Psoas muscle (tissue), 8 donors: ENCODE data around the gene FAM20A. TPM values are rescaled to one million over a fixed set of nuclear protein-coding genes. Genes with fewer than 3 reads are reported as not detected.

Source experiments
- ATAC-seq, 4 donors: fragments of 200-7000 bp; cut with Tn5 transposase; one replicate each; pipeline ENCODE4 v1.9.1; 2020; ENCODE audit warnings: moderate library complexity in 3 of 4, mild to moderate bottlenecking in 2 of 4
- DNase-seq, 2 donors: peaks; one replicate each; pipeline ENCODE4 v3.0.0-alpha.2; 2020
- H3K27ac ChIP-seq: fragments of 200-600 bp; one replicate; pipeline ENCODE4 v1.8.0; 2022
- H3K27me3 ChIP-seq, 3 donors: fragments of 200-600 bp in 1 of 3; one replicate each; pipeline versions ENCODE4 v1.6.1 to v1.8.0; 2013 to 2022; ENCODE audit warnings: low read length in 2 of 3, mild to moderate bottlenecking in 2 of 3, moderate library complexity in 1 of 3; ENCODE audit not compliant: insufficient read depth in 3 of 3
- H3K36me3 ChIP-seq, 2 donors: fragments of 200-600 bp in 1 of 2; one replicate each; pipeline versions ENCODE4 v1.6.1 to v1.8.0; 2013 to 2022; ENCODE audit warnings: low read depth in 1 of 2, mild to moderate bottlenecking in 1 of 2, moderate library complexity in 1 of 2; ENCODE audit not compliant: insufficient read depth in 1 of 2
- H3K4me1 ChIP-seq: fragments of 200-600 bp; one replicate; pipeline ENCODE4 v1.8.0; 2022
- H3K4me3 ChIP-seq: fragments of 200-600 bp; one replicate; pipeline ENCODE4 v1.8.0; 2022; ENCODE audit warnings: mild to moderate bottlenecking
- H3K9me3 ChIP-seq: fragments of 200-600 bp; one replicate; pipeline ENCODE4 v1.8.0; 2022
- CTCF ChIP-seq: fragments of 200-600 bp; IDR thresholded peaks from one replicate; pipeline ENCODE4 v1.8.0; 2022; ENCODE audit warnings: antibody characterized with exemption
- WGBS, 3 donors: extraction: QIAGEN DNeasy Blood & Tissue Kit; methylation state at CpG; one replicate each; pipeline versions ENCODE4 v1.1.6 to v1.1.7; 2013; 5-methylcytosine and 5-hydroxymethylcytosine counted together
- intact Hi-C, 2 donors: fragments of 100-400 bp; cut with DNase I; formaldehyde crosslinking; loops; one replicate each; pipeline versions ENCODE4 v1.11.0 to v1.14.2; 2022
- polyA plus RNA-seq, 3 donors: library from polyadenylated mRNA; stranded (reverse); fragments of 200-250 nt; gene quantifications; one replicate each; pipeline ENCODE4 v1.2.3, GENCODE V29; 2013
- total RNA-seq, 4 donors: library from RNA; stranded (reverse); fragmentation: NEBNext Ultra II Directional in 2 of 4; extraction: Animal tissue kit (Norgen Biotek cat#: 25700) in 2 of 4; gene quantifications; one replicate each; pipeline versions ENCODE4 v1.2.1 to v1.2.4, GENCODE V29; 2021 to 2023
- donor health status: healthy with polysubstance abuse.
- donor health status: DM: no; HTN: no; CAD: no; lungs with moderate emphysema.
- donor health status: Bipolar disorder and iron deficiency.
- donor health status: healthy.
- donor health status: DM: yes; HTN: yes; CAD: no.
- donor health status: DM: no; HTN: no; CAD: no.
- donor health status: DM: no; HTN: no; CAD: no.
- donor health status: DM: yes; HTN: yes; CAD: no.

Gene FAM20A
- total and polyA plus RNA-seq, 7 donors = 0.83 to 7.1 (median 1.8) TPM

GRCh38 chr17:68612209-68612922, 11.2 kb upstream of the FAM20A start:
- Histone ChIP-seq H3K27ac (no peak overlapping the region), H3K4me1 (no peaks in the 10 kb centered on the region), H3K4me3 (no peak overlapping the region), H3K27me3 (no peaks in the 10 kb centered on the region), H3K9me3 (peaks cover 37% of the 10 kb centered on the region), H3K36me3 (no peaks in the 10 kb centered on the region)
- intact Hi-C loops = no loop called here
- DNase-seq (no peak), ATAC-seq (no peak)
- WGBS, 3 donors = 79 to 85% (median 84%) methylated on average over 3 of the region's 3 CpGs
- TF ChIP-seq CTCF = no peak

GRCh38 chr17:68611353-68612208, 10.4 kb upstream of the FAM20A start:
- H3K4me3 ChIP-seq = no peak overlapping the region
- no peaks in the 10 kb centered on the region for H3K4me1 ChIP-seq
- no peaks in the 10 kb centered on the region for H3K27me3 ChIP-seq
- H3K9me3 ChIP-seq = peaks cover 39% of the 10 kb centered on the region
- no peaks in the 10 kb centered on the region for H3K36me3 ChIP-seq
- DNase-seq = no peak
- intact Hi-C loops = no loop called here
- WGBS, 3 donors = 66 to 72% (median 67%) methylated on average over 4 of the region's 4 CpGs
- H3K27ac ChIP-seq = no peak overlapping the region
- no peak for TF ChIP-seq CTCF
- no peak for ATAC-seq

GRCh38 chr17:68610554-68610953, 9.4 kb upstream of the FAM20A start:
- intact Hi-C loops = no loop called here

GRCh38 chr17:68608515-68609130, 7.5 kb upstream of the FAM20A start:
- intact Hi-C loops = no loop called here
- no peak for ATAC-seq
- TF ChIP-seq CTCF = no peak

More at GRCh38 chr17:68610554-68610953, 9.4 kb upstream of the FAM20A start:
- Histone ChIP-seq H3K27ac (no peak overlapping the region), H3K4me1 (no peaks in the 10 kb centered on the region), H3K9me3 (peaks cover 39% of the 10 kb centered on the region), H3K36me3 (no peaks in the 10 kb centered on the region), H3K27me3 (no peaks in the 10 kb centered on the region), H3K4me3 (no peak overlapping the region)
- TF ChIP-seq CTCF = no peak
- 91 to 100% (median 95%) methylated on average over 1 of the region's 1 CpG for WGBS, 3 donors
- ATAC-seq = no peak
- no peak for DNase-seq

More at GRCh38 chr17:68608515-68609130, 7.5 kb upstream of the FAM20A start:
- H3K27me3 ChIP-seq = peaks cover 0 to under 1% (median 0%) of the 10 kb centered on the region in 3 donors
- DNase-seq = no peak
- peaks cover 39% of the 10 kb centered on the region for H3K9me3 ChIP-seq
- H3K4me1 ChIP-seq = no peaks in the 10 kb centered on the region
- 95 to 98% (median 97%) methylated on average over 1 of the region's 1 CpG for WGBS, 3 donors
- H3K36me3 ChIP-seq = no peaks in the 10 kb centered on the region
- no peak overlapping the region for H3K27ac ChIP-seq
- H3K4me3 ChIP-seq = no peak overlapping the region
